Spleen (tissue), 13 donors: ENCODE measurements around the gene TBKBP1. TPM values are rescaled to one million over a fixed set of nuclear protein-coding genes. Genes with fewer than 3 reads are reported as not detected.

Experiments
- DNase-seq: peaks from one replicate; pipeline ENCODE4 v3.0.0-alpha.2; 2020
- H3K27ac ChIP-seq, 8 donors: fragments of 200-600 bp; sonication (generic) in 7 of 8; 1 replicate in 4 of 8; 2 replicates in 4 of 8; pipeline versions ENCODE4 v1.5.0 to v1.8.0; 2016 to 2021; ENCODE audit warnings: inconsistent platforms in 4 of 8, mild to moderate bottlenecking in 4 of 8, moderate library complexity in 1 of 8
- H3K27me3 ChIP-seq, 7 donors: fragments of 200-600 bp; sonication (generic) in 6 of 7; replicated peaks in 1 of 7; 1 replicate in 4 of 7; 2 replicates in 3 of 7; pipeline versions ENCODE4 v1.5.0 to v1.8.0; 2016 to 2021; ENCODE audit warnings: inconsistent platforms in 3 of 7, mild to moderate bottlenecking in 1 of 7
- H3K36me3 ChIP-seq, 6 donors: fragments of 200-600 bp; sonication (generic) in 5 of 6; 1 replicate in 4 of 6; 2 replicates in 2 of 6; pipeline versions ENCODE4 v1.5.0 to v1.8.0; 2016 to 2021; ENCODE audit warnings: inconsistent platforms in 2 of 6
- H3K4me1 ChIP-seq, 6 donors: fragments of 200-600 bp; sonication (generic) in 5 of 6; 1 replicate in 3 of 6; 2 replicates in 3 of 6; pipeline versions ENCODE4 v1.5.0 to v1.8.0; 2016 to 2021; ENCODE audit warnings: inconsistent platforms in 3 of 6
- H3K4me3 ChIP-seq, 8 donors: fragments of 200-600 bp; sonication (generic) in 7 of 8; 1 replicate in 4 of 8; 2 replicates in 4 of 8; pipeline versions ENCODE4 v1.5.0 to v1.8.0; 2016 to 2021; ENCODE audit warnings: inconsistent platforms in 4 of 8, mild to moderate bottlenecking in 4 of 8, moderate library complexity in 2 of 8
- H3K9me3 ChIP-seq, 8 donors: fragments of 200-600 bp; sonication (generic) in 7 of 8; 1 replicate in 4 of 8; 2 replicates in 4 of 8; pipeline versions ENCODE4 v1.5.0 to v1.8.0; 2016 to 2021; ENCODE audit warnings: inconsistent platforms in 4 of 8
- CTCF ChIP-seq, 11 experiments: fragments of 200-600 bp in 7 of 11; fragments of 450-650 bp in 4 of 11; sonication (generic) in 4 of 11; IDR thresholded peaks in 8 of 11; conservative IDR thresholded peaks in 3 of 11; 1 replicate in 7 of 11; 2 replicates in 4 of 11; pipeline versions ENCODE4 v1.4.0 to v1.8.0; 2016 to 2021; ENCODE audit warnings: antibody characterized with exemption in 11 of 11, inconsistent platforms in 4 of 11, mild to moderate bottlenecking in 1 of 11
- POLR2A ChIP-seq, 3 donors: fragments of 450-650 bp; IDR thresholded peaks; one replicate each; pipeline ENCODE4 v1.5.1; 2017; ENCODE audit warnings: antibody characterized with exemption in 3 of 3, mild to moderate bottlenecking in 1 of 3
- POLR2AphosphoS5 ChIP-seq, 3 donors: sonication (generic); formaldehyde crosslinking; IDR thresholded peaks; one replicate each; pipeline ENCODE4 v1.5.1; 2017; ENCODE audit warnings: antibody characterized with exemption in 3 of 3
- WGBS, 5 donors: extraction: QIAGEN DNeasy Blood & Tissue Kit in 3 of 5; methylation state at CpG; one replicate each; pipeline versions ENCODE4 v1.1.5 to v1.1.7; 2013 to 2018; 5-methylcytosine and 5-hydroxymethylcytosine counted together
- intact Hi-C: fragments of 100-400 bp; cut with DNase I; formaldehyde crosslinking; loops from one replicate; pipeline ENCODE4 v1.15.0; 2023; ENCODE audit warnings: low total_unique reads
- long read RNA-seq, 2 donors: transcript quantifications; one replicate each; lab custom pipeline, GENCODE V29; 2026
- polyA plus RNA-seq, 3 donors: library from polyadenylated mRNA; stranded (reverse); fragments of 200-250 nt; gene quantifications; one replicate each; pipeline ENCODE4 v1.2.1, GENCODE V29; 2013
- total RNA-seq, 7 donors: library from RNA; depleted of rRNA in 3 of 7; stranded (reverse); fragments of >200 nt in 3 of 7; fragmentation: NEBNext Ultra II Directional in 4 of 7; extraction: Animal tissue kit (Norgen Biotek cat#: 25700) in 4 of 7; gene quantifications; one replicate each; pipeline versions ENCODE4 v1.1.0 to v1.2.1, GENCODE V29; 2016 to 2021
- donor health status: healthy with polysubstance abuse.
- donor health status: DM: no; HTN: no; CAD: no; lungs with moderate emphysema.
- donor health status: DM: no; HTN: no; CAD: no.
- donor health status: Bipolar disorder and iron deficiency.
- donor health status: healthy.
- donor health status: DM: no; HTN: no; CAD: no.
- donor health status: DM: yes; HTN: yes; CAD: no.

TBKBP1 gene
- total RNA-seq (10 to 100 TPM; 11.6 to 28.0 (median 19.6) TPM), polyA plus RNA-seq (10 to 100 TPM in 2 of 3 donors, 1 to 10 TPM in 1; 3.8 to 25.7 (median 10.2) TPM)
- long read RNA-seq, donor 1 = 0 reads
- long read RNA-seq, donor 2 = 0 reads

- TF ChIP-seq POLR2AphosphoS5 (IDR thresholded peaks at IDR 0.05) (no peak), POLR2A (IDR thresholded peaks at IDR 0.05) (no peak), CTCF (IDR thresholded peaks at IDR 0.05 in 8 of 11, conservative IDR thresholded peaks at IDR 0.05 in 3 of 11) (no peak)
- Histone ChIP-seq H3K4me3 (peak within 1 kb of the TSS; percentile 78 to 97 (median 89)), H3K36me3 (peaks cover 0 to 27% (median 0%) of the 10 kb centered on the region in 6 donors), H3K27ac (peak within 1 kb of the TSS; percentile 89 to 99 (median 94)), H3K27me3 (no peaks in the 10 kb centered on the region), H3K9me3 (no peaks in the 10 kb centered on the region), H3K4me1 (peaks cover 6 to 86% (median 58%) of the 10 kb centered on the region in 6 donors)
- intact Hi-C loops = loop anchor here (10.0 kb wide), 1 partner anchor 101 kb away; no protein-coding TSS in a partner anchor
- DNase-seq = peak; percentile 92
- WGBS, 5 donors = 0 to 2% (median 1%) methylated on average over 46 to 79 of the region's 87 CpGs
These were observed at the start of gene TBKBP1 for GRCh38 chr17:47693731-47694580. Gene TBKBP1 (plus strand): TSS chr17:47694161. CDS start chr17:47696113, 1,952 bp downstream.

- Histone ChIP-seq H3K36me3 (no peaks in the 10 kb centered on the region), H3K27me3 (no peaks in the 10 kb centered on the region), H3K4me1 (peaks cover 8 to 54% (median 24%) of the 10 kb centered on the region in 6 donors), H3K4me3 (no peak overlapping the region), H3K9me3 (no peaks in the 10 kb centered on the region), H3K27ac (peak overlapping the region in 1 of 8 donors; percentile 28)
- no peak for DNase-seq
- 50 to 79% (median 71%) methylated on average over 5 of the region's 5 CpGs for WGBS, 5 donors
- TF ChIP-seq CTCF (IDR thresholded peaks at IDR 0.05 in 8 of 11, conservative IDR thresholded peaks at IDR 0.05 in 3 of 11) (no peak), POLR2A (IDR thresholded peaks at IDR 0.05) (no peak), POLR2AphosphoS5 (IDR thresholded peaks at IDR 0.05) (no peak)
- intact Hi-C loops = no loop called here
These were observed 49.6 kb upstream of the TBKBP1 start for GRCh38 chr17:47644324-47644723.

GRCh38 chr17:47649153-47649971 is 44.6 kb upstream of the TBKBP1 start, which contains the start of gene KPNB1:
Gene KPNB1 (plus strand): TSS chr17:47649919. CDS start chr17:47650245, 326 bp downstream.
- Histone ChIP-seq H3K4me1 (peaks cover 32 to 80% (median 58%) of the 10 kb centered on the region in 6 donors), H3K4me3 (peak within 1 kb of the TSS; percentile 94 to 99 (median 98)), H3K27ac (peak within 1 kb of the TSS; percentile 87 to 98 (median 95)), H3K27me3 (no peaks in the 10 kb centered on the region), H3K9me3 (no peaks in the 10 kb centered on the region), H3K36me3 (peaks cover 0 to 32% (median 22%) of the 10 kb centered on the region in 6 donors)
- DNase-seq = peak; percentile 99
- intact Hi-C loops = no loop called here
- TF ChIP-seq CTCF (IDR thresholded peaks at IDR 0.05 in 8 of 11, conservative IDR thresholded peaks at IDR 0.05 in 3 of 11) (peak in 2 of 11 experiments; percentile 18 to 34), POLR2A (IDR thresholded peaks at IDR 0.05) (peak in 1 of 3 donors; percentile 57), POLR2AphosphoS5 (IDR thresholded peaks at IDR 0.05) (peak; percentile 94 to 96 (median 94))
- 0 to 1% (median 1%) methylated on average over 55 to 74 of the region's 74 CpGs for WGBS, 5 donors
